Transverse colon (tissue), 4 donors: ENCODE measurements around the gene MBOAT1.

Experiments used
- CTCF ChIP-seq, 5 experiments: fragments of 200-600 bp in 3 of 5; fragments of 450-650 bp in 2 of 5; sonication (generic) in 3 of 5; IDR thresholded peaks; 1 replicate in 2 of 5; 2 replicates in 3 of 5; pipeline ENCODE4 v1.5.1; 2016 to 2017; ENCODE audit warnings: antibody characterized with exemption in 5 of 5, inconsistent platforms in 3 of 5, mild to moderate bottlenecking in 2 of 5, moderate library complexity in 1 of 5
- EP300 ChIP-seq: sonication (generic); formaldehyde crosslinking; IDR thresholded peaks from one replicate; pipeline ENCODE4 v1.6.1; 2017; ENCODE audit warnings: antibody characterized with exemption, low read depth
- POLR2A ChIP-seq: fragments of 450-650 bp; IDR thresholded peaks from one replicate; pipeline ENCODE4 v1.6.1; 2016; ENCODE audit warnings: antibody characterized with exemption, mild to moderate bottlenecking, moderate library complexity
- POLR2AphosphoS5 ChIP-seq, 3 donors: sonication (generic); formaldehyde crosslinking; IDR thresholded peaks; one replicate each; pipeline ENCODE4 v1.6.1; 2016; ENCODE audit warnings: antibody characterized with exemption in 3 of 3

DNA sequence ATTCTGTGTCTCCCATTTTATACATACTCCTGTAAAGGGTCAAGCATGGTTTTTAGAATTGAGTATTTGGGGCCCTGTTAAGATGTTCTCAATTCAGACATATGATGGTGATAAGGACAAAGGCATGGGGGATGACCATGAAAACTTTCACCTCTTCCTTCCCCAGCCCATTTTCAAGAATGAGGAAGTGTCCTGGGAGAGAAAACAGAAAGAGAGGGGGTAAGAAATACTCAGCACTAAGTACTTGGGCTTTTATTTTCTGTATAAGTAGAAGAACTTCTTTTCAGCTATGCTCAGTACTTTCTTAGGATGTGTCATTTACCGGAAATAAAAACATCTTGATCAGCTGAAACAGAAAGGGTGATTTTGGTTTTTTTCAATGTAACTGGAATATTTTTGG, 10.9 kb upstream of the MBOAT1 start:
- TF ChIP-seq CTCF (IDR thresholded peaks at IDR 0.05) (no peak), POLR2A (no peak), POLR2AphosphoS5 (IDR thresholded peaks at IDR 0.05) (no peak), EP300 (no peak)
